ENCODE data around the gene GPR137C. TPM values are rescaled to one million over a fixed set of nuclear protein-coding genes. Genes with fewer than 3 reads are reported as not detected.

Gene GPR137C
- total RNA-seq, 2 donors from 2014 or later: under 0.01 TPM; not detected in 1

- 92 to 93% methylated on average over 2 of the region's 2 CpGs for WGBS, 2 donors
- H3K27ac ChIP-seq: no peak overlapping the region
- no peak overlapping the region for H3K4me3 ChIP-seq
- no peaks in the 10 kb centered on the region for H3K36me3 ChIP-seq (replicated peaks in 1 of 2; ENCODE audit: insufficient read depth in 1 of 2, low read depth in 2 of 2)
- H3K9me3 ChIP-seq: no peaks in the 10 kb centered on the region
- DNase-seq (no peak), ATAC-seq (no peak)
- TF ChIP-seq CTCF (IDR thresholded peaks at IDR 0.05): no peak
- TF ChIP-seq POLR2A (IDR thresholded peaks at IDR 0.05): no peak
- intact Hi-C loops (cut with DNase I): no loop called here
- H3K27me3 ChIP-seq: no peaks in the 10 kb centered on the region
- no peaks in the 10 kb centered on the region for H3K4me1 ChIP-seq
Measured at GRCh38 chr14:52610187-52610586, 57.6 kb downstream of the GPR137C start.

- Histone ChIP-seq H3K4me1 (no peaks in the 10 kb centered on the region), H3K27ac (no peak overlapping the region), H3K36me3 (replicated peaks in 1 of 2; ENCODE audit: insufficient read depth in 1 of 2, low read depth in 2 of 2) (no peaks in the 10 kb centered on the region), H3K27me3 (no peaks in the 10 kb centered on the region), H3K4me3 (no peak overlapping the region), H3K9me3 (no peaks in the 10 kb centered on the region)
- 84 to 86% methylated on average over 3 of the region's 3 CpGs for WGBS, 2 donors
- no peak for ATAC-seq
- intact Hi-C loops (cut with DNase I): no loop called here
- TF ChIP-seq CTCF (IDR thresholded peaks at IDR 0.05): no peak
- no peak for TF ChIP-seq POLR2A (IDR thresholded peaks at IDR 0.05)
- DNase-seq: no peak
Measured at GRCh38 chr14:52618602-52619001, 66.0 kb downstream of the GPR137C start.

- no peak for DNase-seq
- H3K4me3 ChIP-seq: no peak overlapping the region
- intact Hi-C loops (cut with DNase I): no loop called here
- no peaks in the 10 kb centered on the region for H3K9me3 ChIP-seq
- H3K27ac ChIP-seq: no peak overlapping the region
- ATAC-seq: no peak
- TF ChIP-seq POLR2A (IDR thresholded peaks at IDR 0.05) (no peak), CTCF (IDR thresholded peaks at IDR 0.05) (no peak)
- H3K4me1 ChIP-seq: no peaks in the 10 kb centered on the region
- WGBS, 2 donors: 88 to 92% methylated on average over 1 of the region's 1 CpG
- H3K27me3 ChIP-seq: no peaks in the 10 kb centered on the region
- no peaks in the 10 kb centered on the region for H3K36me3 ChIP-seq (replicated peaks in 1 of 2; ENCODE audit: insufficient read depth in 1 of 2, low read depth in 2 of 2)
Measured at GRCh38 chr14:52619687-52620086, 67.1 kb downstream of the GPR137C start.

- ATAC-seq (no peak), DNase-seq (no peak)
- Histone ChIP-seq H3K27me3 (no peaks in the 10 kb centered on the region), H3K27ac (no peak overlapping the region), H3K4me1 (no peaks in the 10 kb centered on the region), H3K36me3 (replicated peaks in 1 of 2; ENCODE audit: insufficient read depth in 1 of 2, low read depth in 2 of 2) (no peaks in the 10 kb centered on the region), H3K9me3 (no peaks in the 10 kb centered on the region), H3K4me3 (no peak overlapping the region)
- 93 to 99% methylated on average over 4 of the region's 4 CpGs for WGBS, 2 donors
- TF ChIP-seq CTCF (IDR thresholded peaks at IDR 0.05) (no peak), POLR2A (IDR thresholded peaks at IDR 0.05) (no peak)
- intact Hi-C loops (cut with DNase I): loop anchor here (10.0 kb wide), 1 partner anchor 545 kb away; no protein-coding TSS in a partner anchor
Measured at GRCh38 chr14:52640137-52640536, 87.5 kb downstream of the GPR137C start.

- ATAC-seq (no peak), DNase-seq (no peak)
- H3K27ac ChIP-seq: no peak overlapping the region
- intact Hi-C loops (cut with DNase I): loop anchor here (10.0 kb wide), 1 partner anchor 547 kb away; no protein-coding TSS in a partner anchor
- no peak for TF ChIP-seq CTCF (IDR thresholded peaks at IDR 0.05)
- TF ChIP-seq POLR2A (IDR thresholded peaks at IDR 0.05): no peak
- H3K4me3 ChIP-seq: no peak overlapping the region
- 98 to 100% methylated on average over 1 of the region's 1 CpG for WGBS, 2 donors
- no peaks in the 10 kb centered on the region for H3K27me3 ChIP-seq
- no peaks in the 10 kb centered on the region for H3K9me3 ChIP-seq
- H3K4me1 ChIP-seq: no peaks in the 10 kb centered on the region
- H3K36me3 ChIP-seq (replicated peaks in 1 of 2; ENCODE audit: insufficient read depth in 1 of 2, low read depth in 2 of 2): peaks cover 0 to 13% of the 10 kb centered on the region in 2 donors
Measured at GRCh38 chr14:52641745-52642144, 89.1 kb downstream of the GPR137C start.
